ENCODE results near the gene NR5A1.
A peak's percentile ranks its signal among the peaks of the same experiment; 100 is the strongest.

Gene NR5A1

GRCh38 chr9:124450241-124450924, 56.8 kb downstream of the NR5A1 start, which contains the start of gene ADGRD2 (continued):
- TF ChIP-seq ZBTB44 (tag by site-specific recombination; IDR thresholded peaks at IDR 0.05) = no peak
- no peak for TF ChIP-seq GLIS1 (tag by site-specific recombination; IDR thresholded peaks at IDR 0.05)
- TF ChIP-seq ZBTB8A (tag by site-specific recombination; IDR thresholded peaks at IDR 0.05) = peak; percentile 75; the same call in 1 of the 2 replicates
- no peak for TF ChIP-seq ZNF202 (tag by site-specific recombination; IDR thresholded peaks at IDR 0.05; ENCODE audit: borderline replicate concordance)
- no peak for TF ChIP-seq ZFP41 (tag by site-specific recombination; IDR thresholded peaks at IDR 0.05; ENCODE audit: borderline replicate concordance)
- TF ChIP-seq PRDM1 (tag by site-specific recombination; IDR thresholded peaks at IDR 0.05) = no peak
- no peak for TF ChIP-seq IKZF3 (tag by site-specific recombination; IDR thresholded peaks at IDR 0.05)
- TF ChIP-seq ZNF24 (tag by site-specific recombination; IDR thresholded peaks at IDR 0.05) = no peak
- no peak for TF ChIP-seq ZNF157 (tag by site-specific recombination; IDR thresholded peaks at IDR 0.05)
- no peak for TF ChIP-seq ZNF274 (IDR thresholded peaks at IDR 0.05; ENCODE audit: low read length)
- TF ChIP-seq ZNF274 (tag by site-specific recombination; IDR thresholded peaks at IDR 0.05; ENCODE audit: borderline replicate concordance) = no peak
- no peak for TF ChIP-seq GLI4 (tag by site-specific recombination; IDR thresholded peaks at IDR 0.05)
- peak; percentile 82 for TF ChIP-seq ZNF335 (tag by site-specific recombination; conservative IDR thresholded peaks at IDR 0.05)
- TF ChIP-seq ZNF777 (tag by site-specific recombination; IDR thresholded peaks at IDR 0.05; ENCODE audit: borderline replicate concordance) = no peak
- TF ChIP-seq ZEB2 (tag by site-specific recombination; IDR thresholded peaks at IDR 0.05) = no peak
- TF ChIP-seq ZFP3 (tag by site-specific recombination; IDR thresholded peaks at IDR 0.05; ENCODE audit: low read depth) = no peak
- no peak for TF ChIP-seq ZNF416 (tag by site-specific recombination; IDR thresholded peaks at IDR 0.05)
- TF ChIP-seq PATZ1 (tag by site-specific recombination; IDR thresholded peaks at IDR 0.05) = peak; percentile 40; the same call in 1 of the 2 replicates
- no peak for TF ChIP-seq ZNF175 (tag by site-specific recombination; IDR thresholded peaks at IDR 0.05)
- TF ChIP-seq ZNF560 (tag by site-specific recombination; IDR thresholded peaks at IDR 0.05; ENCODE audit: borderline replicate concordance) = no peak
- no peak for TF ChIP-seq ZNF394 (tag by site-specific recombination; IDR thresholded peaks at IDR 0.05; ENCODE audit: borderline replicate concordance)
- no peak for TF ChIP-seq ZNF555 (tag by site-specific recombination; conservative IDR thresholded peaks at IDR 0.05)
- TF ChIP-seq ZNF37A (tag by site-specific recombination; IDR thresholded peaks at IDR 0.05) = no peak
- TF ChIP-seq SP2 (tag by site-specific recombination; IDR thresholded peaks at IDR 0.05) = peak; percentile 64
- TF ChIP-seq KLF16 (tag by site-specific recombination; IDR thresholded peaks at IDR 0.05) = no peak
- TF ChIP-seq ZNF600 (tag by site-specific recombination; IDR thresholded peaks at IDR 0.05) = peak; percentile 83
- no peak for TF ChIP-seq ZNF121 (tag by site-specific recombination; IDR thresholded peaks at IDR 0.05)
- no peak for TF ChIP-seq ZNF223 (tag by site-specific recombination; IDR thresholded peaks at IDR 0.05)
- TF ChIP-seq ZNF18 (tag by site-specific recombination; IDR thresholded peaks at IDR 0.05) = no peak
- peak; percentile 41; the same call in 1 of the 2 replicates for TF ChIP-seq KLF17 (tag by site-specific recombination; IDR thresholded peaks at IDR 0.05)
- TF ChIP-seq ZNF169 (tag by site-specific recombination; IDR thresholded peaks at IDR 0.05) = no peak
- TF ChIP-seq ZNF324 (tag by site-specific recombination; IDR thresholded peaks at IDR 0.05) = no peak
- TF ChIP-seq PRDM6 (tag by site-specific recombination; IDR thresholded peaks at IDR 0.05) = no peak
- no peak for TF ChIP-seq ZNF529 (tag by site-specific recombination; IDR thresholded peaks at IDR 0.05; ENCODE audit: insufficient replicate concordance)
- TF ChIP-seq HOXC10 (CRISPR knock-in tag; IDR thresholded peaks at IDR 0.05) = no peak
